Progenitor cell of endocrine pancreas (in vitro differentiated cells): Measurements from ENCODE around the gene MRPL14. TPM values are rescaled to one million over a fixed set of nuclear protein-coding genes. Genes with fewer than 3 reads are reported as not detected.
"Not testable (repeated sequence)": the region's sequence is repeated elsewhere in the genome, so short reads cannot be mapped to it uniquely, and the experiment has no call there.

ENCODE experiments used
- DNase-seq: peaks from one replicate; pipeline ENCODE4 v3.0.0; 2021; ENCODE audit warnings: low spot score; ENCODE audit not compliant: unreplicated experiment
- H3K27ac Mint-ChIP-seq: 2 replicates; pipeline ENCODE4 v1.8.0; 2021; ENCODE audit warnings: mild to moderate bottlenecking, moderate library complexity, mixed read lengths
- H3K27me3 Mint-ChIP-seq: 2 replicates; pipeline ENCODE4 v1.8.0; 2021; ENCODE audit warnings: mixed read lengths
- H3K36me3 Mint-ChIP-seq: 2 replicates; pipeline ENCODE4 v1.8.0; 2022; ENCODE audit warnings: mixed read lengths; ENCODE audit not compliant: insufficient read depth
- H3K4me1 Mint-ChIP-seq: 2 replicates; pipeline ENCODE4 v1.8.0; 2021; ENCODE audit warnings: low read depth, mixed read lengths
- H3K4me3 Mint-ChIP-seq: 2 replicates; pipeline ENCODE4 v1.8.0; 2021; ENCODE audit warnings: low read depth, mild to moderate bottlenecking, moderate library complexity, mixed read lengths
- H3K9me3 Mint-ChIP-seq: 2 replicates; pipeline ENCODE4 v1.8.0; 2021; ENCODE audit warnings: low read depth, mixed read lengths
- CTCF ChIP-seq: fragments of 200-600 bp; sonication (generic); IDR thresholded peaks from one replicate; pipeline ENCODE4 v1.5.0; 2021; ENCODE audit warnings: antibody characterized with exemption, mild to moderate bottlenecking; ENCODE audit not compliant: unreplicated experiment
- total RNA-seq: library from RNA; stranded (reverse); gene quantifications from 2 replicates; pipeline ENCODE4 v1.2.1, GENCODE V29; 2021

Gene MRPL14
- total RNA-seq, 1 donor from 2014 or later = 51.1 TPM

GRCh38 chr6:44149369-44150012 lies 22.2 kb upstream of the MRPL14 start:
- Mint-ChIP-seq H3K27me3 (no peaks in the 10 kb centered on the region), H3K4me1 (no peaks in the 10 kb centered on the region), H3K27ac (no peak overlapping the region), H3K9me3 (no peaks in the 10 kb centered on the region), H3K4me3 (no peak overlapping the region), H3K36me3 (peaks cover 20% of the 10 kb centered on the region)
- no peak for DNase-seq
- TF ChIP-seq CTCF = no peak

GRCh38 chr6:44148306-44148705 lies 21.1 kb upstream of the MRPL14 start:
- DNase-seq = no peak
- Mint-ChIP-seq H3K27me3 (no peaks in the 10 kb centered on the region), H3K36me3 (peaks cover 28% of the 10 kb centered on the region), H3K9me3 (no peaks in the 10 kb centered on the region), H3K4me3 (no peak overlapping the region), H3K4me1 (no peaks in the 10 kb centered on the region), H3K27ac (no peak overlapping the region)
- TF ChIP-seq CTCF = no peak

- no peak for TF ChIP-seq CTCF
- Mint-ChIP-seq H3K4me3 (no peak overlapping the region), H3K27me3 (no peaks in the 10 kb centered on the region), H3K36me3 (peaks cover 26% of the 10 kb centered on the region), H3K4me1 (no peaks in the 10 kb centered on the region), H3K9me3 (no peaks in the 10 kb centered on the region), H3K27ac (no peak overlapping the region)
- DNase-seq = no peak
Measured at GRCh38 chr6:44147256-44147655, 20.0 kb upstream of the MRPL14 start.

- Mint-ChIP-seq H3K9me3 (no peaks in the 10 kb centered on the region), H3K4me3 (no peak overlapping the region), H3K27ac (no peak overlapping the region), H3K27me3 (no peaks in the 10 kb centered on the region), H3K4me1 (no peaks in the 10 kb centered on the region), H3K36me3 (peaks cover 26% of the 10 kb centered on the region)
- TF ChIP-seq CTCF = no peak
- DNase-seq = no peak
Measured at GRCh38 chr6:44146685-44147084, 19.4 kb upstream of the MRPL14 start.

- DNase-seq = no peak
- TF ChIP-seq CTCF = no peak
- H3K27ac Mint-ChIP-seq = no peak overlapping the region
- H3K27me3 Mint-ChIP-seq = no peaks in the 10 kb centered on the region
- H3K36me3 Mint-ChIP-seq = peaks cover 27% of the 10 kb centered on the region
- H3K4me3 Mint-ChIP-seq = no peak overlapping the region
- no peaks in the 10 kb centered on the region for H3K9me3 Mint-ChIP-seq
- no peaks in the 10 kb centered on the region for H3K4me1 Mint-ChIP-seq
Measured at GRCh38 chr6:44145839-44146238, 18.6 kb upstream of the MRPL14 start.

GRCh38 chr6:44144536-44144935 lies 17.3 kb upstream of the MRPL14 start:
- not testable (repeated sequence) for H3K9me3 Mint-ChIP-seq, DNase-seq, H3K27ac Mint-ChIP-seq, H3K4me3 Mint-ChIP-seq, H3K4me1 Mint-ChIP-seq, H3K27me3 Mint-ChIP-seq
- H3K36me3 Mint-ChIP-seq = peaks cover 30% of the 10 kb centered on the region
